SU-DHL-6 (cell line): ENCODE measurements around the gene LARGE2.

Source experiments
- CTCF ChIP-seq: fragments of 200-600 bp; sonication (generic); IDR thresholded peaks from one replicate; pipeline ENCODE4 v1.5.1; 2017; ENCODE audit warnings: antibody characterized with exemption, mild to moderate bottlenecking, low read length, moderate library complexity; ENCODE audit not compliant: insufficient read depth, poor library complexity, severe bottlenecking
- EZH2phosphoT487 ChIP-seq: fragments of 200-600 bp; sonication (generic), shearing (Covaris generic); conservative IDR thresholded peaks from 2 replicates; pipeline ENCODE4 v1.6.1; 2018; ENCODE audit warnings: mild to moderate bottlenecking, antibody characterized with exemption, low read length, moderate library complexity, mixed read lengths

- TF ChIP-seq CTCF (no peak), EZH2phosphoT487 (no peak)
These were observed 3.1 kb downstream of the LARGE2 start for GRCh38 chr11:45925550-45925949.
